IMR-90 (cell line): ENCODE results near the gene RARS1. TPM values are rescaled to one million over a fixed set of nuclear protein-coding genes. Genes with fewer than 3 reads are reported as not detected.
A peak's percentile ranks its signal among the peaks of the same experiment; 100 is the strongest.

Experiments
- ATAC-seq: fragments of 200-7000 bp; cut with Tn5 transposase; 2 replicates; pipeline ENCODE4 v1.9.1; 2020; ENCODE audit warnings: low read depth, mild to moderate bottlenecking, moderate library complexity
- BruUV-seq: library from RNA; stranded (reverse); fragments of 400-500 nt; replicated peaks from 2 replicates; lab custom pipeline; 2021; lab: Mats Ljungman, UMichigan
- CTCF ChIA-PET: fragments of 300-600 bp; formaldehyde crosslinking; extraction: SDS; loops from one replicate; lab custom pipeline; 2021; ENCODE audit warnings: antibody characterized with exemption; lab: Yijun Ruan, JAX
- POLR2A ChIA-PET: fragments of 300-600 bp; sonication (Branson Sonifier 250); formaldehyde crosslinking; loops from one replicate; lab custom pipeline; 2022; ENCODE audit warnings: antibody characterized with exemption; ENCODE audit not compliant: unreplicated experiment; lab: Charles Lee
- DNase-seq: peaks from one replicate; pipeline ENCODE4 v3.0.0; 2013
- H2AFZ ChIP-seq: replicated peaks from 2 replicates; pipeline ENCODE3; 2013; ENCODE audit warnings: low read length, mild to moderate bottlenecking; ENCODE audit not compliant: poor library complexity
- H2AK5ac ChIP-seq: 2 replicates; pipeline ENCODE4 v1.6.1; 2013; ENCODE audit warnings: low read depth, low read length, inconsistent platforms
- H2AK9ac ChIP-seq: replicated peaks from 2 replicates; pipeline ENCODE3; 2013; ENCODE audit warnings: mild to moderate bottlenecking, low read depth, low read length, moderate library complexity; ENCODE audit not compliant: poor library complexity
- H2BK120ac ChIP-seq: 2 replicates; pipeline ENCODE4 v1.6.1; 2013; ENCODE audit warnings: low read depth, low read length, inconsistent platforms
- H2BK15ac ChIP-seq: 3 replicates; pipeline ENCODE4 v1.6.1; 2013; ENCODE audit warnings: low read depth, low read length, inconsistent platforms
- H2BK20ac ChIP-seq: 2 replicates; pipeline ENCODE4 v1.6.1; 2013; ENCODE audit warnings: low read depth, mild to moderate bottlenecking, inconsistent platforms, low read length, moderate library complexity
- H2BK5ac ChIP-seq: 2 replicates; pipeline ENCODE4 v1.6.1; 2013; ENCODE audit warnings: mild to moderate bottlenecking, low read depth, low read length, inconsistent platforms; ENCODE audit not compliant: poor library complexity, severe bottlenecking
- H3K14ac ChIP-seq: replicated peaks from 2 replicates; pipeline ENCODE4 v1.6.1; 2013; ENCODE audit warnings: low read depth, low read length, inconsistent platforms
- H3K18ac ChIP-seq: 2 replicates; pipeline ENCODE4 v1.6.1; 2013; ENCODE audit warnings: low read depth, low read length, control low read depth
- H3K23ac ChIP-seq: 2 replicates; pipeline ENCODE4 v1.6.1; 2013; ENCODE audit warnings: low read depth, low read length, inconsistent platforms
- H3K27ac ChIP-seq: 2 replicates; pipeline ENCODE4 v1.5.1; 2013; ENCODE audit warnings: mild to moderate bottlenecking, control low read depth, low read length; ENCODE audit not compliant: insufficient read depth
- H3K27me3 ChIP-seq: 2 replicates; pipeline ENCODE4 v1.6.1; 2013; ENCODE audit warnings: low read length; ENCODE audit not compliant: control insufficient read depth, insufficient read depth
- H3K36me3 ChIP-seq: 2 replicates; pipeline ENCODE4 v1.6.1; 2013; ENCODE audit warnings: low read length, mixed read lengths; ENCODE audit not compliant: control insufficient read depth, insufficient read depth
- H3K4ac ChIP-seq: 2 replicates; pipeline ENCODE4 v1.6.1; 2013; ENCODE audit warnings: low read depth, low read length, inconsistent platforms
- H3K4me1 ChIP-seq: 2 replicates; pipeline ENCODE4 v1.6.1; 2013; ENCODE audit warnings: low read length, mixed read lengths; ENCODE audit not compliant: control insufficient read depth, insufficient read depth
- H3K4me2 ChIP-seq: 2 replicates; pipeline ENCODE4 v1.6.1; 2013; ENCODE audit warnings: low read depth, mild to moderate bottlenecking, control low read depth, low read length, moderate library complexity
- H3K4me3 ChIP-seq: 2 replicates; pipeline ENCODE4 v1.5.1; 2013; ENCODE audit warnings: low read depth, mild to moderate bottlenecking, control low read depth, low read length, moderate library complexity; ENCODE audit not compliant: insufficient read depth
- H3K56ac ChIP-seq: 2 replicates; pipeline ENCODE4 v1.6.1; 2013; ENCODE audit warnings: low read length, inconsistent platforms; ENCODE audit not compliant: insufficient read depth; ENCODE audit errors: extremely low read depth
- H3K79me1 ChIP-seq, 2 experiments: 2 replicates each; pipeline ENCODE4 v1.6.1; 2013; ENCODE audit warnings: low read length in 2 of 2, inconsistent platforms in 1 of 2, low read depth in 1 of 2
- H3K9ac ChIP-seq: 2 replicates; pipeline ENCODE4 v1.6.1; 2013; ENCODE audit warnings: low read depth, low read length, control low read depth
- H3K9me1 ChIP-seq: 2 replicates; pipeline ENCODE4 v1.6.1; 2013; ENCODE audit warnings: low read length, inconsistent platforms; ENCODE audit not compliant: insufficient read depth
- H3K9me3 ChIP-seq: 2 replicates; pipeline ENCODE4 v1.6.1; 2013; ENCODE audit warnings: low read length; ENCODE audit not compliant: control insufficient read depth, insufficient read depth
- H4K20me1 ChIP-seq: 2 replicates; pipeline ENCODE4 v1.6.1; 2013; ENCODE audit warnings: low read length, inconsistent platforms; ENCODE audit not compliant: insufficient read depth
- H4K5ac ChIP-seq: 2 replicates; pipeline ENCODE4 v1.6.1; 2013; ENCODE audit warnings: mild to moderate bottlenecking, low read depth, low read length, control low read depth
- H4K8ac ChIP-seq, 2 experiments: 2 replicates each; pipeline ENCODE4 v1.6.1; 2013; ENCODE audit warnings: low read depth in 2 of 2, low read length in 2 of 2, control low read depth in 1 of 2, inconsistent platforms in 1 of 2
- H4K91ac ChIP-seq: 2 replicates; pipeline ENCODE4 v1.6.1; 2013; ENCODE audit warnings: low read depth, low read length, inconsistent platforms; ENCODE audit not compliant: insufficient read depth
- BHLHE40 ChIP-seq: fragments of 150-350 bp; IDR thresholded peaks from 2 replicates; pipeline ENCODE4 v1.6.1; 2016; ENCODE audit warnings: mild to moderate bottlenecking, low read depth, low read length
- CEBPB ChIP-seq: IDR thresholded peaks from 2 replicates; pipeline ENCODE4 v1.6.1; 2012; ENCODE audit warnings: low read depth, low read length, improper control_type of control experiment
- CHD1 ChIP-seq: IDR thresholded peaks from 2 replicates; pipeline ENCODE4 v1.6.1; 2012; ENCODE audit warnings: low read depth, low read length, improper control_type of control experiment
- FOS ChIP-seq: fragments of 150-350 bp; IDR thresholded peaks from 2 replicates; pipeline ENCODE4 v1.6.1; 2016; ENCODE audit warnings: low read depth, low read length
- MAFK ChIP-seq: IDR thresholded peaks from 2 replicates; pipeline ENCODE4 v1.6.1; 2012; ENCODE audit warnings: low read depth, low read length, improper control_type of control experiment
- MAZ ChIP-seq: IDR thresholded peaks from 2 replicates; pipeline ENCODE4 v1.6.1; 2012; ENCODE audit warnings: low read depth, mild to moderate bottlenecking, low read length, improper control_type of control experiment, moderate library complexity, borderline replicate concordance
- MXI1 ChIP-seq: IDR thresholded peaks from 2 replicates; pipeline ENCODE4 v1.6.1; 2012; ENCODE audit warnings: low read depth, mild to moderate bottlenecking, low read length, moderate library complexity, borderline replicate concordance
- NFE2L2 ChIP-seq: fragments of 150-350 bp; IDR thresholded peaks from 2 replicates; pipeline ENCODE4 v1.6.1; 2016; ENCODE audit warnings: low read depth, mild to moderate bottlenecking, low read length
- POLR2A ChIP-seq: IDR thresholded peaks from 2 replicates; pipeline ENCODE4 v1.6.1; 2012; ENCODE audit warnings: mild to moderate bottlenecking, low read depth, low read length
- RAD21 ChIP-seq: IDR thresholded peaks from 2 replicates; pipeline ENCODE4 v1.6.1; 2012; ENCODE audit warnings: low read length, improper control_type of control experiment
- RCOR1 ChIP-seq: IDR thresholded peaks from 2 replicates; pipeline ENCODE4 v1.6.1; 2012; ENCODE audit warnings: mild to moderate bottlenecking, low read length, improper control_type of control experiment; ENCODE audit not compliant: insufficient replicate concordance
- RFX5 ChIP-seq: IDR thresholded peaks from 2 replicates; pipeline ENCODE4 v1.8.0; 2012; ENCODE audit warnings: low read depth, mild to moderate bottlenecking, low read length, moderate library complexity
- SMC3 ChIP-seq: fragments of 150-350 bp; IDR thresholded peaks from 2 replicates; pipeline ENCODE4 v1.6.1; 2016; ENCODE audit warnings: low read depth, mild to moderate bottlenecking, antibody characterized with exemption, low read length, moderate library complexity
- USF2 ChIP-seq: fragments of 150-350 bp; IDR thresholded peaks from 2 replicates; pipeline ENCODE4 v1.6.1; 2017; ENCODE audit warnings: mild to moderate bottlenecking, antibody characterized with exemption, low read length, low read depth
- WGBS, 2 experiments: methylation state at CpG; one replicate each; pipeline versions ENCODE4 v1.1.5 to v1.1.7; 2013; ENCODE audit warnings: missing lambda C conversion rate in 2 of 2; ENCODE audit not compliant: insufficient read length in 1 of 2; ENCODE audit errors: extremely low coverage in 2 of 2; 5-methylcytosine and 5-hydroxymethylcytosine counted together
- dilution Hi-C: fragments of 300-500 bp; cut with HindIII; formaldehyde crosslinking; loops from one replicate; pipeline ENCODE4 v1.14.3; 2018; ENCODE audit warnings: low sequenced_read_pairs; ENCODE audit not compliant: unreplicated experiment
- in situ Hi-C: fragments of 300-500 bp; cut with MboI; formaldehyde crosslinking; loops from 3 replicates; pipeline ENCODE4 v1.14.3; 2019; ENCODE audit warnings: low sequenced_read_pairs, inconsistent platforms, mixed read lengths
- intact Hi-C: fragments of 100-400 bp; cut with micrococcal nuclease; formaldehyde crosslinking; loops from 2 replicates; pipeline ENCODE4 v1.10.0; 2022
- polyA plus RNA-seq, 3 experiments: library from polyadenylated mRNA; depleted of rRNA; stranded (reverse); fragments of >200 nt; gene quantifications; 2 replicates each; pipeline ENCODE4 v1.2.3, GENCODE V29; 2012; ENCODE audit warnings: low replicate concordance in 1 of 3
- total RNA-seq: library from RNA; depleted of rRNA; stranded (reverse); fragments of >200 nt; gene quantifications from 2 replicates; pipeline ENCODE4 v1.2.3, GENCODE V29; 2012
- TF ChIP-seq, protein P1 (sequence below): fragments of 150-350 bp; IDR thresholded peaks from 2 replicates; pipeline ENCODE4 v1.6.1; 2016; ENCODE audit warnings: low read depth, mild to moderate bottlenecking, low read length, moderate library complexity, borderline replicate concordance

Gene RARS1
- total and polyA plus RNA-seq, 2 of the 4 experiments (the other 2 are of a cell fraction) = 80.4 to 153 TPM

DNA sequence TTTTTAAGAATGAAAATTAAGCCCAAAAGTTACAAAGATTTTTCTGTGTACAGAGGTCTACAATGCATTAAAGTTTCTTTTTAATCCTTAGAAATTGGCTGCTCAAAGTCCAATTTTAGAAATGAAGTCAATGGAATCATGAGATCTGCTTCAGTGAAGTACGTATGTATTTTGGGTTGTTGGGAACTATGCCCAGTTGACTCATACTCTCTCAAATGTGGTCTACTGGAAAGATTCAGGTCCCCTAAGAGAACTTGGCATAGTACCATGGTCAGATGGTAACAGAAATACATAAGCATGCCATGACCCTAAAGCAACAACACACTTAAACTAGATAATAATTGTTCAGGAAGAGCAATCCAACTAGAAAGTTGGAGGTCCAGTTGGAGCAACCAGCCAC lies 65.9 kb downstream of the RARS1 start:
- DNase-seq = peak; percentile 97
- ChIA-PET CTCF (interaction anchor here (0.6 kb wide), 1 partner anchor 539 kb away, joined by 3 read pairs; no protein-coding TSS in a partner anchor), POLR2A (no interaction called here)
- no peak overlapping the region for H2AK9ac ChIP-seq
- no peak overlapping the region for H3K4me3 ChIP-seq
- H2BK120ac ChIP-seq = no peak overlapping the region
- peaks cover 9% of the 10 kb centered on the region; the same call in 1 of the 2 replicates for H4K20me1 ChIP-seq
- no peak for TF ChIP-seq BHLHE40
- no peak for TF ChIP-seq MAFK
- TF ChIP-seq NFE2L2 = no peak
- no peak for TF ChIP-seq RCOR1
- no peak for TF ChIP-seq SMC3
- TF ChIP-seq, protein P1, sequence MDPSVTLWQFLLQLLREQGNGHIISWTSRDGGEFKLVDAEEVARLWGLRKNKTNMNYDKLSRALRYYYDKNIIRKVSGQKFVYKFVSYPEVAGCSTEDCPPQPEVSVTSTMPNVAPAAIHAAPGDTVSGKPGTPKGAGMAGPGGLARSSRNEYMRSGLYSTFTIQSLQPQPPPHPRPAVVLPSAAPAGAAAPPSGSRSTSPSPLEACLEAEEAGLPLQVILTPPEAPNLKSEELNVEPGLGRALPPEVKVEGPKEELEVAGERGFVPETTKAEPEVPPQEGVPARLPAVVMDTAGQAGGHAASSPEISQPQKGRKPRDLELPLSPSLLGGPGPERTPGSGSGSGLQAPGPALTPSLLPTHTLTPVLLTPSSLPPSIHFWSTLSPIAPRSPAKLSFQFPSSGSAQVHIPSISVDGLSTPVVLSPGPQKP = no peak
- no peak for TF ChIP-seq RAD21
- TF ChIP-seq CHD1 = no peak
- no peak for TF ChIP-seq CEBPB
- TF ChIP-seq MXI1 = no peak
- no peak for TF ChIP-seq USF2
- no peak for TF ChIP-seq POLR2A
- no peak for TF ChIP-seq FOS
- no peak for TF ChIP-seq RFX5
- no peak for TF ChIP-seq MAZ
- H3K27ac ChIP-seq = no peak overlapping the region
- no peak overlapping the region; the same call in none of the 2 replicates for H3K4me2 ChIP-seq
- no peak overlapping the region for H3K23ac ChIP-seq
- BruUV-seq = no TSS peak
- no peak overlapping the region for H3K56ac ChIP-seq
- 0 out of 2 replicates have a peak, but pooled peaks cover 4% of the 10 kb centered on the region for H3K4me1 ChIP-seq
- WGBS, 2 experiments = no CpG with 5 or more reads among the region's 1 CpG
- peaks cover 11% of the 10 kb centered on the region for H3K36me3 ChIP-seq
- no peak overlapping the region for H2BK15ac ChIP-seq
- no peak overlapping the region for H3K18ac ChIP-seq
- no peak overlapping the region for H4K8ac ChIP-seq
- no peak overlapping the region for H3K9ac ChIP-seq
- H3K27me3 ChIP-seq = no peaks in the 10 kb centered on the region
- H2AFZ ChIP-seq = no peak overlapping the region
- peak; percentile 64 for ATAC-seq
- dilution Hi-C loops (no loop called here), intact Hi-C loops (loop anchor here (5.0 kb wide), 1 partner anchor 60 kb away; no protein-coding TSS in a partner anchor), in situ Hi-C loops (no loop called here)
- H3K14ac ChIP-seq = no peak overlapping the region
- H4K91ac ChIP-seq = no peak overlapping the region
- no peak overlapping the region for H4K5ac ChIP-seq
- no peak overlapping the region for H2BK20ac ChIP-seq
- H3K9me1 ChIP-seq = no peaks in the 10 kb centered on the region; the same call in 1 of the 2 replicates
- H3K79me1 ChIP-seq = peaks cover 11 to 21% of the 10 kb centered on the region in 2 experiments
- no peaks in the 10 kb centered on the region for H3K9me3 ChIP-seq
- H2BK5ac ChIP-seq = no peak overlapping the region
- H2AK5ac ChIP-seq = no peak overlapping the region
- no peak overlapping the region for H3K4ac ChIP-seq
